WTC11 (cell line): ENCODE data around the gene CNFN.

Experiments
- KAT7 ChIP-seq: sonication (generic); formaldehyde crosslinking; IDR thresholded peaks from 2 replicates; pipeline ENCODE4 v1.8.1; 2023; ENCODE audit warnings: missing genetic modification reagents, mild to moderate bottlenecking, borderline replicate concordance
- TCF7 ChIP-seq: sonication (generic); formaldehyde crosslinking; IDR thresholded peaks from 2 replicates; pipeline ENCODE4 v1.8.0; 2022; ENCODE audit warnings: mild to moderate bottlenecking, low read depth, missing genetic modification reagents, moderate library complexity
- ZNF317 ChIP-seq: sonication (generic); formaldehyde crosslinking; IDR thresholded peaks from 2 replicates; pipeline ENCODE4 v1.8.1; 2023; ENCODE audit warnings: low read depth, mild to moderate bottlenecking, moderate library complexity, missing genetic modification reagents, borderline replicate concordance
- TF ChIP-seq, protein P1 (sequence below): fragments of 200-600 bp; IDR thresholded peaks from 2 replicates; pipeline ENCODE4 v1.8.0; 2022; ENCODE audit warnings: antibody characterized with exemption
- TF ChIP-seq, protein P2 (sequence below): sonication (generic); formaldehyde crosslinking; IDR thresholded peaks from 2 replicates; pipeline ENCODE4 v1.8.1; 2022; ENCODE audit warnings: low read depth, missing genetic modification reagents, borderline replicate concordance
- TF ChIP-seq, protein P3 (sequence below): sonication (generic); formaldehyde crosslinking; IDR thresholded peaks from 2 replicates; pipeline ENCODE4 v1.8.0; 2022; ENCODE audit warnings: mild to moderate bottlenecking, missing genetic modification reagents

DNA sequence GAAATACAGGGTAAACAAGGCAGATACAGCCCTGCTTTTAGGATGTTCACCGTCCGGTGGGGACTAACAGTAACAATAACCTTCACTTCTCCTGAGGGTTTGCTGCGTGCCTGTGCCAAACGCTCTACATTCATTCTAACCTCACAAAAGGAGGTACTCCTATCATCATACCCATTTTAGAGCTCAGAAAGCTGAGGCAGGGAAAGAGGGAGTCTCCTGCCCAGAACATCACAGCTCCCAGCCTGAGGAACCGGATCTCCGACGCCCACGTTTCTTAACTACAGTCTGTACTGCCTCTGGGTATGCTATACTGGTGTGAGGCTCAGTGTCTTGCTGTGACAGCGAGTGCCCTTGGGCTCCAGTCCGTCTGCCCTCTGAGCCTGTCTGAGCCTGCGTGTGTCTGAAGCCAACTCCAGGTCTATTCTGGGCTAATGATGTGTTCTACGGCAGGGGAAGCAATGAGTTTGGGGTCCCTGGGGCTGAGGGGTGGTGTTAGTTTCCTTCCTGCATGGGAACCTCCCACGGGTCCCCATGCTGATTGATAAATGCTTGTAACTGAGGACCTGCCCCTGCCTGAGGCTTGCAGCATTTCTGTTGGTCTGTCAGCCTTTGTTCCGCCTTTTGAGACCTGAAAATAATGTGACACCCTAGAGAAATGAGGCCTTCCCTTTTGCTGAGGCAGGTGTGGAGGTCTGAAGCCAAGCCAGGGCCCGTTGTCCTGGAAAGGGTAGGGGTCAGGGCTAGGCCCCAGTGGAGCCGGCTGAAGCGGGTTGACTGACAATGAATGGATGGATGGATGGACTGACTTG is 32.2 kb upstream of the CNFN start:
- TF ChIP-seq, protein P1, sequence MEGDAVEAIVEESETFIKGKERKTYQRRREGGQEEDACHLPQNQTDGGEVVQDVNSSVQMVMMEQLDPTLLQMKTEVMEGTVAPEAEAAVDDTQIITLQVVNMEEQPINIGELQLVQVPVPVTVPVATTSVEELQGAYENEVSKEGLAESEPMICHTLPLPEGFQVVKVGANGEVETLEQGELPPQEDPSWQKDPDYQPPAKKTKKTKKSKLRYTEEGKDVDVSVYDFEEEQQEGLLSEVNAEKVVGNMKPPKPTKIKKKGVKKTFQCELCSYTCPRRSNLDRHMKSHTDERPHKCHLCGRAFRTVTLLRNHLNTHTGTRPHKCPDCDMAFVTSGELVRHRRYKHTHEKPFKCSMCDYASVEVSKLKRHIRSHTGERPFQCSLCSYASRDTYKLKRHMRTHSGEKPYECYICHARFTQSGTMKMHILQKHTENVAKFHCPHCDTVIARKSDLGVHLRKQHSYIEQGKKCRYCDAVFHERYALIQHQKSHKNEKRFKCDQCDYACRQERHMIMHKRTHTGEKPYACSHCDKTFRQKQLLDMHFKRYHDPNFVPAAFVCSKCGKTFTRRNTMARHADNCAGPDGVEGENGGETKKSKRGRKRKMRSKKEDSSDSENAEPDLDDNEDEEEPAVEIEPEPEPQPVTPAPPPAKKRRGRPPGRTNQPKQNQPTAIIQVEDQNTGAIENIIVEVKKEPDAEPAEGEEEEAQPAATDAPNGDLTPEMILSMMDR: no peak
- TF ChIP-seq, protein P2, sequence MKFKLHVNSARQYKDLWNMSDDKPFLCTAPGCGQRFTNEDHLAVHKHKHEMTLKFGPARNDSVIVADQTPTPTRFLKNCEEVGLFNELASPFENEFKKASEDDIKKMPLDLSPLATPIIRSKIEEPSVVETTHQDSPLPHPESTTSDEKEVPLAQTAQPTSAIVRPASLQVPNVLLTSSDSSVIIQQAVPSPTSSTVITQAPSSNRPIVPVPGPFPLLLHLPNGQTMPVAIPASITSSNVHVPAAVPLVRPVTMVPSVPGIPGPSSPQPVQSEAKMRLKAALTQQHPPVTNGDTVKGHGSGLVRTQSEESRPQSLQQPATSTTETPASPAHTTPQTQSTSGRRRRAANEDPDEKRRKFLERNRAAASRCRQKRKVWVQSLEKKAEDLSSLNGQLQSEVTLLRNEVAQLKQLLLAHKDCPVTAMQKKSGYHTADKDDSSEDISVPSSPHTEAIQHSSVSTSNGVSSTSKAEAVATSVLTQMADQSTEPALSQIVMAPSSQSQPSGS (CRISPR knock-in tag): no peak
- TF ChIP-seq, protein P3, sequence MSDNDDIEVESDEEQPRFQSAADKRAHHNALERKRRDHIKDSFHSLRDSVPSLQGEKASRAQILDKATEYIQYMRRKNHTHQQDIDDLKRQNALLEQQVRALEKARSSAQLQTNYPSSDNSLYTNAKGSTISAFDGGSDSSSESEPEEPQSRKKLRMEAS: no peak
- TF ChIP-seq TCF7 (CRISPR knock-in tag): no peak
- TF ChIP-seq ZNF317: no peak
- no peak for TF ChIP-seq KAT7
